Measurements from ENCODE around the gene NEUROG2. TPM values are rescaled to one million over a fixed set of nuclear protein-coding genes. Genes with fewer than 3 reads are reported as not detected.

NEUROG2 gene
- total and polyA plus RNA-seq, 2 of the 4 experiments (the other 2 are of a cell fraction): not detected

GRCh38 chr4:112513971-112514646 lies 1.9 kb downstream of the NEUROG2 start:
- Histone ChIP-seq H4K8ac (ENCODE audit: low read depth in 2 of 2, low read length in 2 of 2) (no peak overlapping the region), H3K23ac (ENCODE audit: low read depth, low read length) (no peak overlapping the region), H2BK20ac (ENCODE audit: low read depth, low read length) (no peak overlapping the region), H3K4me3 (ENCODE audit: insufficient read depth, low read depth, low read length) (no peak overlapping the region), H4K20me1 (ENCODE audit: insufficient read depth, low read length) (no peaks in the 10 kb centered on the region), H3K27ac (ENCODE audit: insufficient read depth, low read length) (no peak overlapping the region), H3K14ac (replicated peaks; ENCODE audit: low read depth, low read length) (no peak overlapping the region), H2BK120ac (ENCODE audit: low read depth, low read length) (no peak overlapping the region), H3K4ac (ENCODE audit: low read depth, low read length) (no peak overlapping the region), H3K27me3 (ENCODE audit: control insufficient read depth, insufficient read depth, low read length) (peaks cover 88% of the 10 kb centered on the region), H3K4me2 (ENCODE audit: low read depth, low read length) (no peak overlapping the region), H2AFZ (replicated peaks; ENCODE audit: low read length, poor library complexity) (no peak overlapping the region), H4K91ac (ENCODE audit: insufficient read depth, low read depth, low read length) (no peak overlapping the region), H3K79me1 (ENCODE audit: low read depth in 1 of 2, low read length in 2 of 2) (no peaks in the 10 kb centered on the region), H2BK15ac (ENCODE audit: low read depth, low read length) (no peak overlapping the region), H3K18ac (ENCODE audit: low read depth, low read length) (no peak overlapping the region), H4K5ac (ENCODE audit: low read depth, low read length) (no peak overlapping the region), H3K56ac (ENCODE audit: extremely low read depth, insufficient read depth, low read length) (no peak overlapping the region), H3K9ac (ENCODE audit: low read depth, low read length) (no peak overlapping the region), H3K36me3 (ENCODE audit: control insufficient read depth, insufficient read depth, low read length) (no peaks in the 10 kb centered on the region), H2BK5ac (ENCODE audit: low read depth, low read length, poor library complexity, severe bottlenecking) (no peak overlapping the region), H2AK9ac (replicated peaks; ENCODE audit: low read depth, low read length, poor library complexity) (peak overlapping the region; percentile 46), H2AK5ac (ENCODE audit: low read depth, low read length) (no peak overlapping the region), H3K9me1 (ENCODE audit: insufficient read depth, low read length) (no peaks in the 10 kb centered on the region), H3K9me3 (ENCODE audit: control insufficient read depth, insufficient read depth, low read length) (peaks cover 8% of the 10 kb centered on the region; the same call in 1 of the 2 replicates), H3K4me1 (ENCODE audit: control insufficient read depth, insufficient read depth, low read length) (peaks cover 4% of the 10 kb centered on the region; the same call in 1 of the 2 replicates)
- TF ChIP-seq MAFK (IDR thresholded peaks at IDR 0.05; ENCODE audit: low read depth, low read length) (no peak), CEBPB (IDR thresholded peaks at IDR 0.05; ENCODE audit: low read depth, low read length) (no peak), SMC3 (IDR thresholded peaks at IDR 0.05; ENCODE audit: low read depth, low read length) (no peak), MAZ (IDR thresholded peaks at IDR 0.05; ENCODE audit: borderline replicate concordance, low read depth, low read length) (no peak), MXI1 (IDR thresholded peaks at IDR 0.05; ENCODE audit: borderline replicate concordance, low read depth, low read length) (no peak), CTCF (conservative IDR thresholded peaks at IDR 0.05; ENCODE audit: low read depth, low read length) (no peak)
- intact Hi-C loops (cut with micrococcal nuclease): no loop called here
- no TSS peak for BruUV-seq (replicated peaks)
- ChIA-PET POLR2A (ENCODE audit: unreplicated experiment) (no interaction called here), CTCF (no interaction called here)
- dilution Hi-C loops (cut with HindIII; ENCODE audit: low sequenced_read_pairs, unreplicated experiment): no loop called here
- WGBS, 2 experiments (ENCODE audit: extremely low coverage in 2 of 2, insufficient read length in 1 of 2): no CpG with 5 or more reads among the region's 15 CpGs
- ATAC-seq (ENCODE audit: low read depth): no peak
- DNase-seq: no peak
- in situ Hi-C loops (cut with MboI; ENCODE audit: low sequenced_read_pairs): no loop called here

Measured in IMR-90 (cell line).